ENCODE measurements around the gene FOCAD. TPM values are rescaled to one million over a fixed set of nuclear protein-coding genes. Genes with fewer than 3 reads are reported as not detected.

Gene FOCAD
- total RNA-seq, 2 experiments from 2014 or later = 13.8 to 18.5 TPM

DNA sequence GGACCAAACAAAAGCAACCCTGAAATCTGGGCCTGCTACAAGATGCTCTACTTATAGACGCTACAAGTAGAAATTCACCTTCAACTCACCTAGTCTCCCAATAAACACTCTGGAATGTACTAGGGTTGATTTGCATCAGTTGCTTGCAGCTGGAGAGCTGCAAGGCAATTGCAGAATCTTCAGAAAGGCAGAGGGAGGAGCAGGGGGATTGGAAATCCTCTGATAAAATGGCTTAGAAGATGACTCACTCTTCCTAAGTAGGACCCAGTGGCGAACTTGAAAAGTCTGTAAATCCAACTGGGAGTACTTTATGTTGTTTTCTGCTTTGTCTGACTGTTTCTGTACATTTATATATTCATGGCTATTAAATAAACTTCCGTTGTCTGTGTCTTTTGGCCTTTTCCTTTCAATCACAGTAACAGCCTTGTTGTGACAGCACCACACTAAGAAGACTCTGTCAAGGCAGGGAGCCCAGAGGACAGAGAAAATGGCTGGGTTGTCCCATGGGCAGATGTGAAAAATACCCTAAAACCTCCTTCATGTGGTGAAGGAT lies 47.1 kb upstream of the FOCAD start:
- Histone ChIP-seq H3K9me3 (ENCODE audit: low read length) (no peaks in the 10 kb centered on the region), H3K4me3 (ENCODE audit: low read depth, low read length, poor library complexity, severe bottlenecking) (no peak overlapping the region), H3K4me2 (ENCODE audit: low read length) (no peak overlapping the region), H3K27ac (ENCODE audit: low read depth, low read length, poor library complexity, severe bottlenecking) (no peak overlapping the region), H4K20me1 (ENCODE audit: insufficient read depth, low read length) (no peaks in the 10 kb centered on the region), H3K36me3 (ENCODE audit: insufficient read depth, low read length) (no peaks in the 10 kb centered on the region), H3K4me1 (ENCODE audit: insufficient read depth, low read length, poor library complexity, severe bottlenecking) (peaks cover 13% of the 10 kb centered on the region), H2AFZ (ENCODE audit: low read length) (no peak overlapping the region), H3K9me2 (ENCODE audit: insufficient read depth, low read length) (no peaks in the 10 kb centered on the region), H3K79me2 (ENCODE audit: insufficient read depth, low read depth, low read length) (no peaks in the 10 kb centered on the region)
- TF ChIP-seq, protein P1, sequence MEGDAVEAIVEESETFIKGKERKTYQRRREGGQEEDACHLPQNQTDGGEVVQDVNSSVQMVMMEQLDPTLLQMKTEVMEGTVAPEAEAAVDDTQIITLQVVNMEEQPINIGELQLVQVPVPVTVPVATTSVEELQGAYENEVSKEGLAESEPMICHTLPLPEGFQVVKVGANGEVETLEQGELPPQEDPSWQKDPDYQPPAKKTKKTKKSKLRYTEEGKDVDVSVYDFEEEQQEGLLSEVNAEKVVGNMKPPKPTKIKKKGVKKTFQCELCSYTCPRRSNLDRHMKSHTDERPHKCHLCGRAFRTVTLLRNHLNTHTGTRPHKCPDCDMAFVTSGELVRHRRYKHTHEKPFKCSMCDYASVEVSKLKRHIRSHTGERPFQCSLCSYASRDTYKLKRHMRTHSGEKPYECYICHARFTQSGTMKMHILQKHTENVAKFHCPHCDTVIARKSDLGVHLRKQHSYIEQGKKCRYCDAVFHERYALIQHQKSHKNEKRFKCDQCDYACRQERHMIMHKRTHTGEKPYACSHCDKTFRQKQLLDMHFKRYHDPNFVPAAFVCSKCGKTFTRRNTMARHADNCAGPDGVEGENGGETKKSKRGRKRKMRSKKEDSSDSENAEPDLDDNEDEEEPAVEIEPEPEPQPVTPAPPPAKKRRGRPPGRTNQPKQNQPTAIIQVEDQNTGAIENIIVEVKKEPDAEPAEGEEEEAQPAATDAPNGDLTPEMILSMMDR (conservative IDR thresholded peaks at IDR 0.05; ENCODE audit: low read length) = no peak
- TF ChIP-seq EZH2phosphoT487 (IDR thresholded peaks at IDR 0.05; ENCODE audit: borderline replicate concordance, low read depth, low read length) = no peak
- no TSS peak for BruUV-seq (replicated peaks)
- CTCF ChIA-PET (ENCODE audit: unreplicated experiment) = no interaction called here
- POLR2A ChIA-PET = interaction anchor here (0.7 to 1.7 kb wide), 2 partner anchors 12 to 82 kb away, joined by 3 to 6 read pairs; no protein-coding TSS in a partner anchor
- DNase-seq (ENCODE audit: low spot score) = no peak
- intact Hi-C loops (cut with micrococcal nuclease; ENCODE audit: unreplicated experiment) = no loop called here

DNA sequence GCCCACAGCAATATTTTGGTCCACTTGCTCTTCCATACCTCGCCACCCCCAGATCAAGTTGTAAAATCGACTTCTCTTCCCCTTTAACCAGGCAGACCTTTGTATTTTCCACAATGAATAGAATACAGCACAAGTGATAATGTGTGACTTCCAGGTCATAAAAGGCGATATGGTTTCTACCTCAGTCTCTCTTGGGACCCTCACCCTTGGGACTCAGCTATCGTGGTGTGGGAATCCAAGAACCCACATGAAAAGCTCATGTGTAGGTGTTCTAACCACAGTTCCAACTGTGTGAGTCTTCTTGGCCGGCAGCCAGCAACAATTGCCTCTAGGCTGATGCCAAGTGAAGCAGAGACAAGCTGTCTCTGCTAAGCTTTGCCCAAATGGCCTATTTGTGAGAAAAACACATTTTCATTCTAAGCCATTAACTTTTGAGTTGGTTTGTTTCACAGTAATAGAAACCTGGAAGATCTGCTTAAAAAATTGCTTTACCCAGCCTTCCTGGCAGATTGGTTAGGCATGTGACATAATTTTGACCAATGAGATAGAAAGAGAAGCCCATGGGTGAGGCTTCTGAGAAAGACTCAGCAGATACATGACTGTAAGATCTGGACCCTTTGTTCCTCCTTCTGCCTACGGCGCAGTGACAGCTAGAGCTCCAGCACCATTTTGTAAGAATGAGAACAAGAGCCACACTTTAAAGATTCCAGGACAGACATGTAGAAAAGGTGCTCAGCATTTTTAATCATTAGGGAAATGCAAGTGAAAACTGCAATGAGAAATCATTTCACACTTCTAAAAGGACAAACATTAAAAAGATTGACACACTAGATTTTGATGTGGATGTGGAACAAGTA lies 43.5 kb upstream of the FOCAD start:
- DNase-seq (ENCODE audit: low spot score) = peak; percentile 74
- H2AFZ ChIP-seq (ENCODE audit: low read length) = 0 out of 2 replicates have a peak overlapping the region, but pooled peaks have one; percentile 13
- H3K9me2 ChIP-seq (ENCODE audit: insufficient read depth, low read length) = no peaks in the 10 kb centered on the region
- intact Hi-C loops (cut with micrococcal nuclease; ENCODE audit: unreplicated experiment) = no loop called here
- no peaks in the 10 kb centered on the region for H3K9me3 ChIP-seq (ENCODE audit: low read length)
- no peak overlapping the region for H3K4me3 ChIP-seq (ENCODE audit: low read depth, low read length, poor library complexity, severe bottlenecking)
- H3K4me2 ChIP-seq (ENCODE audit: low read length) = peak overlapping the region; percentile 26
- BruUV-seq (replicated peaks) = no TSS peak
- no peaks in the 10 kb centered on the region for H3K79me2 ChIP-seq (ENCODE audit: insufficient read depth, low read depth, low read length)
- no peak overlapping the region for H3K27ac ChIP-seq (ENCODE audit: low read depth, low read length, poor library complexity, severe bottlenecking)
- ChIA-PET CTCF (ENCODE audit: unreplicated experiment) (no interaction called here), POLR2A (interaction anchor here (1.0 to 1.7 kb wide), 3 partner anchors 8 to 170 kb away, joined by 3 to 5 read pairs (median 3); partner anchors contain the start of gene MLLT3)
- no peaks in the 10 kb centered on the region for H4K20me1 ChIP-seq (ENCODE audit: insufficient read depth, low read length)
- TF ChIP-seq, protein P1 (conservative IDR thresholded peaks at IDR 0.05; ENCODE audit: low read length) = no peak
- TF ChIP-seq EZH2phosphoT487 (IDR thresholded peaks at IDR 0.05; ENCODE audit: borderline replicate concordance, low read depth, low read length) = no peak
- H3K36me3 ChIP-seq (ENCODE audit: insufficient read depth, low read length) = no peaks in the 10 kb centered on the region
- H3K4me1 ChIP-seq (ENCODE audit: insufficient read depth, low read length, poor library complexity, severe bottlenecking) = peaks cover 13% of the 10 kb centered on the region
